NCI-H2196 treated with DMSO at 0.1 percent for 48 hours (cell line): Measurements from ENCODE around the gene ICAM4.

Experiments
- DNase-seq: peaks from one replicate; lab custom pipeline; 2025; ENCODE audit not compliant: unreplicated experiment; lab: John Stamatoyannopoulos, UW

Gene ICAM4

DNA sequence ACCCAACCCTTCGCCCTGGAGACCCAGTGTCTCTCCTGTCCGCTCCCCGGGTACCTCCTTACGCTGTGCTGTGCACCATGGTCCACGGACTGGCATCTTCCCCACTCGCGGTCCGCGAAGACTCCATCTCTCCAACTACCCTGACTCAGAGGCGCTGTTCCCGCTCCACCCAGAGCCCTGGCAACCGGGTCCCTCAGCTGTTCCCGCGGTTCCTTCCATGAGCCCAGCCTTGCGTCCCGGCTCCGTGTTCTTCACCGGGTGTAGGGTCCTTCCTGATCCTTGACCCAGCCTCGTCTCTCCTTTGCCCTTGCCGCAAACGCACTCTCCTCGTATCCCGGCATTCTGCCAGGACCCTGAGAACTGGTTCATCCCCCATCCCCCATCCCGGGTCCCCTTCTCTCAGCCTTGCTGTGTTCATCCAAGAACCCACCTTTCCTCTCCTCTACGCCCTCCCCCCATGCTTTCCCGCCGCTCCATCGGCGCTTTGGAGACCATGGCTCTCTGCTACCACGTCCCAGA is 3.7 kb downstream of the ICAM4 start:
- DNase-seq, result no peak

DNA sequence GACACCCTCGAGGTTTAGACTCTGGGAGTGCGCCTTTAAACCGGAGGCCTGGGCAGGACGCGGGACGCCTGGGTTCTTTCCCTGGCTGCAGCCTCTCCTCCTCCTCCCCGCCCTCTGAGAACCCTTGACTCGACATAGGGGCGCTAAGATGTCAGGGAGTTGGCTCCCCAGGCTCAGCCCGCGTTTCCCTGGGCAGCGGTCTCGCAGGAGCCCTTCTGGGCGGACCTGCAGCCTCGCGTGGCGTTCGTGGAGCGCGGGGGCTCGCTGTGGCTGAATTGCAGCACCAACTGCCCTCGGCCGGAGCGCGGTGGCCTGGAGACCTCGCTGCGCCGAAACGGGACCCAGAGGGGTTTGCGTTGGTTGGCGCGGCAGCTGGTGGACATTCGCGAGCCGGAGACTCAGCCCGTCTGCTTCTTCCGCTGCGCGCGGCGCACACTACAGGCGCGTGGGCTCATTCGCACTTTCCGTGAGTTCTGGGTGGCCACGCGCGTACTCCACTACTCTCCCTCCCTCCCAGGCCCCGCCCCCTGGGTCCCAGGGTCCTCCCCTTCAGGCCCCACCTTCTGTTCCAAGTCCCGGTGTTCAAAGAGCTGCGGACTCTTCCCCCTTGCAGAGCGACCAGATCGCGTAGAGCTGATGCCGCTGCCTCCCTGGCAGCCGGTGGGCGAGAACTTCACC is 4.3 kb downstream of the ICAM4 start:
- DNase-seq, result peak; percentile 21

DNA sequence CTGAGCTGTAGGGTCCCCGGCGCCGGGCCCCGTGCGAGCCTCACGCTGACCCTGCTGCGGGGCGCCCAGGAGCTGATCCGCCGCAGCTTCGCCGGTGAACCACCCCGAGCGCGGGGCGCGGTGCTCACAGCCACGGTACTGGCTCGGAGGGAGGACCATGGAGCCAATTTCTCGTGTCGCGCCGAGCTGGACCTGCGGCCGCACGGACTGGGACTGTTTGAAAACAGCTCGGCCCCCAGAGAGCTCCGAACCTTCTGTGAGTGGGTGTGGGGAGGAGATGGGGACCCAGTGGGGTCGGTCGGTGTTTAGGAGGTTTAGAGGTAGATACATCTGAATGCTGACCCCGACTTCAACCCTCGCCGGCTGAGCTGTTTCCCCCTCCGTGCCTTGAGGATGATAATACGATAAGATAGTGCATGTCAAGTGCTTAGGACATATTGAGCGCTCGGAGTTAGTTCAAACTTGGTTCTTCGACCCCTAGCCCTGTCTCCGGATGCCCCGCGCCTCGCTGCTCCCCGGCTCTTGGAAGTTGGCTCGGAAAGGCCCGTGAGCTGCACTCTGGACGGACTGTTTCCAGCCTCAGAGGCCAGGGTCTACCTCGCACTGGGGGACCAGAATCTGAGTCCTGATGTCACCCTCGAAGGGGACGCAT is 4.9 kb downstream of the ICAM4 start:
- no peak for DNase-seq

DNA sequence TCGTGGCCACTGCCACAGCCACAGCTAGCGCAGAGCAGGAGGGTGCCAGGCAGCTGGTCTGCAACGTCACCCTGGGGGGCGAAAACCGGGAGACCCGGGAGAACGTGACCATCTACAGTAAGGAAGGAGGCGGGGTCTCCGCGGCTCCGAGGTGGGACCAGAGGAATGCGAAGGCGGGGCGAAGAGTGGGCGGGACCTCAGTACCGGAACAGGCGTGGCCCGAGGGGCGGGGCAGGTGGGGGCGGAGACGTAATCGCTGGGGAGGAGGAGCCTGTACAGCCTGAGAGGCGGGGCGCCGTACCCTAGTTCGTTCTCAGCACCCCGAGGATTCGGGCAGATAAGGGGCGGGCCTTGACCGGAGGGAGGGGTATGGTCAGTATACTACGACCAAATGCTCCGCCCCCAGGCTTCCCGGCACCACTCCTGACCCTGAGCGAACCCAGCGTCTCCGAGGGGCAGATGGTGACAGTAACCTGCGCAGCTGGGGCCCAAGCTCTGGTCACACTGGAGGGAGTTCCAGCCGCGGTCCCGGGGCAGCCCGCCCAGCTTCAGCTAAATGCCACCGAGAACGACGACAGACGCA is 5.5 kb downstream of the ICAM4 start:
- DNase-seq, result no peak

DNA sequence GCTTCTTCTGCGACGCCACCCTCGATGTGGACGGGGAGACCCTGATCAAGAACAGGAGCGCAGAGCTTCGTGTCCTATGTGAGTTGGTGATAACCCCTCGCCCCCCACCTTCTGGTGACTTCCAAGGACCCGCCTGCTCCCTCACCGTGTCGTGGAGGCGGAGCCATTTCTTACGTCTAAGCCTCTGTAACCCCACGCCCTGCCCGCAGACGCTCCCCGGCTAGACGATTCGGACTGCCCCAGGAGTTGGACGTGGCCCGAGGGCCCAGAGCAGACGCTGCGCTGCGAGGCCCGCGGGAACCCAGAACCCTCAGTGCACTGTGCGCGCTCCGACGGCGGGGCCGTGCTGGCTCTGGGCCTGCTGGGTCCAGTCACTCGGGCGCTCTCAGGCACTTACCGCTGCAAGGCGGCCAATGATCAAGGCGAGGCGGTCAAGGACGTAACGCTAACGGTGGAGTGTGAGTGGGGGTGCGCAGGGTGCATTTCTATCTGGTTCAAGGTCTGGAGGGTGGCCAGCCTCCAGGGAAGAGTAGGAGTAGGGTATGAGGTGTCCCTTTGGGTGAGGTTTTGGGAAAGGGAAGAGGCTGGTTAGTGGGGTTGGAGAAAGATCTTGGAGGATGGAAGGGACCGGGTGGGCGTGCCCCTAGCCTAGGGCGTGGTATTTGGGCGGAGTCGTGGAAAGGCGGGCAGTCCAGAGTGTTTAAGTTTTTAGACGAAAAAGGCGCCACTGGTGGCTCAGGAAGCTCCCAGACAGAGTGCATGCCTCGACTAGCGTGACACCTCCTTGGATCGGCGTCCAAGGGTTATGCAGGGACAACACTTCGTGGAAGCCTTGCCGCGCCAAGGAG is 6.3 kb downstream of the ICAM4 start:
- no peak for DNase-seq

DNA sequence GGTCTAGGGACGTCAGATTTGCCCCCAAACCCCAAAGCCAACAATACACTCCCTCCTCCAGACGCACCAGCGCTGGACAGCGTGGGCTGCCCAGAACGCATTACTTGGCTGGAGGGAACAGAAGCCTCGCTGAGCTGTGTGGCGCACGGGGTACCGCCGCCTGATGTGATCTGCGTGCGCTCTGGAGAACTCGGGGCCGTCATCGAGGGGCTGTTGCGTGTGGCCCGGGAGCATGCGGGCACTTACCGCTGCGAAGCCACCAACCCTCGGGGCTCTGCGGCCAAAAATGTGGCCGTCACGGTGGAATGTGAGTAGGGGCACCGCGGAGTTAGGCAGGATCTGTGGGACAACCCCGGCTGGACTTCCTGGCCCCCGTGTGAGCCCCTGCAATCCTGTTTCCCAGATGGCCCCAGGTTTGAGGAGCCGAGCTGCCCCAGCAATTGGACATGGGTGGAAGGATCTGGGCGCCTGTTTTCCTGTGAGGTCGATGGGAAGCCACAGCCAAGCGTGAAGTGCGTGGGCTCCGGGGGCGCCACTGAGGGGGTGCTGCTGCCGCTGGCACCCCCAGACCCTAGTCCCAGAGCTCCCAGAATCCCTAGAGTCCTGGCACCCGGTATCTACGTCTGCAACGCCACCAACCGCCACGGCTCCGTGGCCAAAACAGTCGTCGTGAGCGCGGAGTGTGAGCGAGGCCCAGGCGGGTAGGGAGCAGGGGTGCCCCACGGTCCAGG is 7.0 kb downstream of the ICAM4 start:
- DNase-seq, result no peak

DNA sequence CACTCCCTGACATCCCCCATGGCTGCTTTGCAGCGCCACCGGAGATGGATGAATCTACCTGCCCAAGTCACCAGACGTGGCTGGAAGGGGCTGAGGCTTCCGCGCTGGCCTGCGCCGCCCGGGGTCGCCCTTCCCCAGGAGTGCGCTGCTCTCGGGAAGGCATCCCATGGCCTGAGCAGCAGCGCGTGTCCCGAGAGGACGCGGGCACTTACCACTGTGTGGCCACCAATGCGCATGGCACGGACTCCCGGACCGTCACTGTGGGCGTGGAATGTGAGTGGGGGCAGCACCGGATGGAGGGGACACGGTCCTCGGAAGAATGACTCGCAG is 7.6 kb downstream of the ICAM4 start:
- DNase-seq, result no peak

DNA sequence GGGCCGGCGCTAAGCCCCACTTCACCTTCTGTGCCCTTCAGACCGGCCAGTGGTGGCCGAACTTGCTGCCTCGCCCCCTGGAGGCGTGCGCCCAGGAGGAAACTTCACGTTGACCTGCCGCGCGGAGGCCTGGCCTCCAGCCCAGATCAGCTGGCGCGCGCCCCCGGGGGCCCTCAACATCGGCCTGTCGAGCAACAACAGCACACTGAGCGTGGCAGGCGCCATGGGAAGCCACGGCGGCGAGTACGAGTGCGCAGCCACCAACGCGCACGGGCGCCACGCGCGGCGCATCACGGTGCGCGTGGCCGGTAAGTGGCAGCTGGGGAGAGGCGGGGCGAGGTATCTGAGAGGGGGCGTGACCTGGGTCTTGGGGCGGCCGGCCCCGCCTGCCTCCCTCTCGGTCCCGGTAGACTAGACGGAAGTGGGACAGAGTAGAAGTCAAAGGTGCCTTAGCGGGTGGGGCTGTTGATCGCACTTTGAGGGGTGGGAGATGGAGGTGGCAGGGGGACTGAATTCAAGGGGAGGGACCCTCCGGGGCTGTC is 8.6 kb downstream of the ICAM4 start:
- DNase-seq, result no peak

DNA sequence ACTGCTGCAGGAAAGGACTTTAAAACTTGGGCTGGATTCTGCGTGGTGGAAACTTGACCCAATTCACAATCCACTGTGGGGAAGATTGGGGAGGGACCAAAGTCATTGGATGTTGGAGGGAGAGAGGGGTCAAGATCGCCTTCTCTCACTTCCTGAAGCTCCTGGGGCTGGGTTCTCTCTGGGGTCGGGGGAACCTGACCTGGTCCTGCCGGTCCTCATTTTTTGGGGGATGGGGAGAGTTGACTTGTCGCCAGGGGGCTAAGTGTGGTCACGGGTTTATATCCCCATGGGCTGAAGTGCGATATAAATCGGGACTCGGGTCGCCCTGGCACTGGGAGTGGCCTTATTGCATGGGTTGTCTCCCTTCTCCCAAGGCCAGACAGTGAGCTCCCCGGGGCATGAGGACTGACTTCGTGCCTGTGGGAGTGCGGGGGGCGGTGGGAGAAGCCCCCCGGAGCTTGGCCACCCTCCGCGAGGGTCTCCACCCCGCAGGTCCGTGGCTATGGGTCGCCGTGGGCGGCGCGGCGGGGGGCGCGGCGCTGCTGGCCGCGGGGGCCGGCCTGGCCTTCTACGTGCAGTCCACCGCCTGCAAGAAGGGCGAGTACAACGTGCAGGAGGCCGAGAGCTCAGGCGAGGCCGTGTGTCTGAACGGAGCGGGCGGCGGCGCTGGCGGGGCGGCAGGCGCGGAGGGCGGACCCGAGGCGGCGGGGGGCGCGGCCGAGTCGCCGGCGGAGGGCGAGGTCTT is 9.3 kb downstream of the ICAM4 start:
- no peak for DNase-seq

DNA sequence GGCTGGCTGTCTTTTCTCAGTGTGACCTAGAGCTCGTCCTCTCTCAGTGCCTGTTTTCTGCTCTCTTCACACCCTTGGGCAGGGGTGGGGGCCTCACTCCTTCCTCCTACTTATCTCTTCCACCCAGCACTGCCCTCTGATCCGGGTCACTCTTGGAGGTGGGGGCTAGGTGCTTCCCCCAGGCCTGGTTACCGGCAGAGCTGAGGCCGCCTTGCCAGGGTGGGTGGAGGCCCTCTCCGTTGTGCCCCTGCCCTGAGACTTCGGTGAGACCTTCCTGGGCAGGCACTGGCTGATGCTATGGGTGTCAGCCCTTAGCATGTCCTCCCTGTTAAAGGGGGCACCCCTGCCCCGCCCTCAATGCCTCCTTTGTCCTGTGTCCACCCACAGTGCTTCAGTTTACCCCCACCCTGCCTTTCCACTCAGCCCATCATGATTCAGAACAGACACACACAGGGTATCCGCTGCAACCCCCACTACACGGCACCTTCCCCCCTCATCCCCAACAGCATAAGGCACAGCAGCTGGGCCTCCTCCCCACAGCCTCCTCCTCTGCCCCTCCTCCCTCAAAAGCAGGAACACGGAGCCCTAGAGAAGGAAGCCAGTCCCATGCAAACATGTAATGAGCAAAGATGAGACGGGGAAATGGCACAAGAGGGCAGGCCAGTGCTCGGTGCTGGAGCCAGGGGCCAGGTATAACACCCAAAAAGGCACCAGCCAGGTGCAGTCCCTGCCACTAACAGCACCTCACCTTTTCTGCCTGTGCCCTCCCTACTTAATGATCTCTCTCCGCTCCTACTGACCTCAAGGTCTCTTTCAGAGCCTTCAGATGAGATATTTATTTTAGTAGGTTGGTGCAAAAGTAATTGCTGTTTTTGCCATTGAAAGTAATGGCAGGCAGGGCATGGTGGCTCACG is 13.0 kb downstream of the ICAM4 start:
- no peak for DNase-seq

DNA sequence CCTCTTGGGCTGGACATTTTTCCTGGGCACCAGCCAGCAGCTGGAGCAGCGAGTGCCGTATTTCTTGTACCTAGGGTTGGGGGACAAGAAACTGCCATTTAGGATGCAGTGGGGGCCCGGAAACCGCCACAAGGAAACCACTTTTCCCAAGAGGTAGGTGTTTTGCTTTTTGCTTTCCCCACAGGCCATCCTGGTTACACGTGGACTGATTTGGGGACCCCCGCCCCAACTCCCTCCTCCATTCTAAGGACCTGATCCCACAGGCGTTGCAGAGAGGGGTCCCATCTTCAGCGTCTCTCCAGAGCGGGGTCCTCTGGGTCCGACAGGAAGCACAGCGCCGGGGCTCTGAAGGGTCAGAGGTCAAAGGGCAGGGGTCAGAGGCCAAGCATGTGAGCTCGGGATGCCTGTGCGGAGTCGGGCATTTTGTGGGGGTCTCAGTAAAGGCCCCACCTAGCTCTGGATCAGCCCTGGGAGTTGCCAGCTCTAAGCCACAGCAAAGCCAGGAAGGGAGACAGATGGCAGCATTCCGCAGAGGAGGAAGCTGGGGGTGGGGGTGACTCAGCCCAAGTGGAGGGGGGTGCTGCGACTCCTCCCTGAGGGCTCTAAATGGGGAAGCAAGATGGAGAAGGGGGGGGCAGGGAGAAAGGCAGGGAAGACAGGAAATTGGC is 18.5 kb downstream of the ICAM4 start:
- DNase-seq, result no peak

DNA sequence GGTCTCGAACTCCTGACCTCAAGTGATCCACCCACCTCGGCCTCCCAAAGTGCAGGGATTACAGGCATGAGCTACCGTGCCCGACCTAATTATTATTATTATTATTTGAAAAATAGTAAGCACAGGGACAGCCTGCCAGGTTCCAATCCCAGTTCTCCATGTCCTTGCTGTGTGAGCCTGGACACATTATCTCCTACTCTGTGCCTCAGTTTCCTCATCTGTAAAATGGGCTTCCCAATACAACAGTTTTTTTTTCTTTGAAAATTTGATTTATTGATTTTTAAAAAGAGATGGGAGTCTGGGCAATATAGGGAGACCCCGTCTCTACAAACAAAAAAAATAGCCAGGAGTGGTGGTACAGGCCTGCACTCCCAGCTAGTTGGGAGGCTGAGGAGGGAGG is 19.6 kb downstream of the ICAM4 start:
- DNase-seq, result no peak

DNA sequence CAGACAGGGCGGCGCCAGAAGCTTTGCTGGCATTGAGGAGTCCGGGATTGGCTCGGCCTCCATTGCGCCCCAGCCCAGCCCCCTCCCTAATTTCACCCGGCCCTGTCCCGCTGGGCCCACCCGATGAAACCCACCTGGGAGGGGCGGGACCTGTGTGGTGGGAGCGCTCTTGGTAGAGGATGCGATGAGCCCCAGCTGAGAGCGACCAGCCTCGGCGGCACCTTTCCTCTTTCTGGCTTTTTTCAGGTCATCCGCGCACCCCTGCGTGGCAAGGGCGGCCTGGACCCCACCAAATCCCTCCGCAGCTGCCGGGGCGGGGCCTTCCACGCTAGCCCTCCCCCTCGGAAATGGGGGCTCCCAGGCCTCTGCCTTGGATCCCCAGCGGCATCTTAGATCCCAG is 22.7 kb downstream of the ICAM4 start, which contains the start of gene ZGLP1:
Gene ZGLP1, minus strand, starts transcription at position 393 of the 400 bp plus-strand sequence.
- no peak for DNase-seq

DNA sequence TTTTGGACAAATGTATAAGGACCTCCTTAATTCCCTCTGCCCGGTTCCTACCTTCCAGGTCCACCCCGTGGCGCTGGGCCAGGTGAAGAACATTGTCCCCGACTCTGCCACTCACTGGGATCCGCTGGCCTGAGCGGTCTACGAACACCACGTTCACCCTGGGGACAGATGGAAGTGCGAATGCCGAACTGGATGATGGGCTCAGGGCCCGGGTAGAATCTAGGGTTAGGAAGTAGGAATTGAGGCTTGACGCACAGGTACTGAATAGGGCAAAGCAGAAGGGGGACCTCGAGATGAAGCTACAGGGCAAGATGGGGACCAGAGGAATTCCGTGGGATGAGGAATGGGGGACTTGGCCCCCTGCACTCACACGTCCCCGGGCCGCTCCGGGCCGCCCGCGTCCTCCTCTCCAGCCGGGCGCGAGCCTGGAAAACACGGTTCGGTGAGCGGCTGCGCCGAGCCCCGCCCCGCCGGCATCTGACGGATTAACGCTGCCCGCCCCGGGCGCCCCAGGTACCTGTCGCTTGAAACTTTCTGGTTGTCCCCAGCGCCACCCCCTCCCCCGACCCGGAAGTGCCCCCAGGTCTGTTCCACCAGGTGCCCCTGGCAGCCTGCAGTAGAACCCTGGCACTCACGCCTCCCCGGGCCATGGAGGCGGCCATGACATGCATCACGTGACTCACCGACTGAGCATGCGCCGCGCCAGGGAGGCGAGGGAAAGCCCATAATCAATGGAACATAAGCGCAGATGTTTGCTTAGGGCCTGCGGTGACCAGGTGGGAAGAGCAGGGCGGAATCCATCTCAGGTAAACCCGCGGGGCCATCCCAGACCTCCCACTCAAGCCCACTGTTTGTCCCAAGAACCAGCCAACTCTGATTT is 28.8 kb downstream of the ICAM4 start, which contains the start of gene FDX2:
Gene FDX2, minus strand, starts transcription at position 681 of the 880 bp plus-strand sequence. Its CDS starts 19 bp downstream, at position 662.
- DNase-seq, result peak; percentile 82

DNA sequence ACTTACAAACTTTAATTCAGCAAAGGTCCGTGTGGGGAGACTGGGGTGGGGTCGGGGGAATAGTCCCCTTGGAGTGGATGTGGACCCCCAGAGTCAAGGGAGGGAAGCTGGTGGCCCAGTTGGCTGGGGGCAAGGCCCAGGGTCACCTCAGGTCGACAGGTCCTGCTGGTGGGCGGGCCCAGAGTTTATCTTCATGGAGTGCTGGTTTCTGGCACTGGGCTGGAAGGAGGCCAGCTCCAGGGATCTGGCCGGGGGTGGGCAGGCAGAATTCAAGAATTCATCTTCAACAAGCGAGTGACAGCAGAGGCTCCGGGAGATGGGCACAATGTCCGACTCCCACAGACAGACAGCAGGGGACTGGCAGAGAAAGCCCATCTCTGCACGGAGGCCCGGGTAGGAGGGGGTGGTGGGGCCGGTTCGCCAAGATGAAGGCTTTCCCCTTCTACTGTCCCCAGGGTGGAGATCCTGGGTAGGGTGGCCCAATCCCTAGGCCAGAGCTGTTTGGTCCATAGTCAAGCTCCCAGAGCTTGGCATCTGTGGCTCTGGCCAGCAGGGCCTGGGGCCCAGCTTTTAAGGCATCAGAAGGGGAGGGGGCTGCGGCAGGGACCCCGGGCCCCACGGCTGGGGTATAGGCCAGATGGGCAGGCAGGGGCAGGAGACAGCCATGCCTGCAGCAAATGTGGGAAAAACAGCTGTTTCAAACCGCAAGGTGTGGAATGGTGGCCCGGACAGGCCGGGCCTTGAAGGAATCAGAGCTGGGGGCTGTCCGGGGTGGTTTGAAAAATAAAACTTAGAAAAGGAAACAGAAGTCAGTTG is 29.7 kb downstream of the ICAM4 start:
- DNase-seq, result no peak
